Activated naive CD4-positive, alpha-beta T cell treated with Interleukin-2 at 50 U/mL for 16 hours (primary cell): ENCODE measurements around the gene CRYL1.
"Not testable (repeated sequence)": the region's sequence is repeated elsewhere in the genome, so short reads cannot be mapped to it uniquely, and the experiment has no call there.

ENCODE experiments used
- DNase-seq: peaks from one replicate; pipeline ENCODE4 v3.0.0-alpha.2; 2020

The CRYL1 gene

DNA sequence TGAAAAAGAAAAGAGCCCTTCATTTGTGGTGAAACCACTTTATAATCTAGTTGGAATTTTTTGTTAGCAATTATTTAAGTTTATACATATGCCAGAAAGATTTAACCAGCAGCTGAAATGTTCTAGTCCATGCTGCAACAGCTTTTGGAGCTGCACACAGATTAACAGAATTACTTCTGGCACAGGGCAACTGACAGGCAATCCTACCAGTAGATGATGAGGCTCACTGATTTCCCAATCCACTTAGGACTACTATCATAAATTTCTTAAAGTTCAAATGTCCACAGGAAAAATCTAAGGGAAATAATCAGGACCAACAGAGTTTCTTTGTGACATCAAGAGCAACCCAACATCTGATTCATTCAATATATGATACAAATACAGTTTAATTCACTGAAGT is 78.8 kb downstream of the CRYL1 start:
- DNase-seq = no peak

DNA sequence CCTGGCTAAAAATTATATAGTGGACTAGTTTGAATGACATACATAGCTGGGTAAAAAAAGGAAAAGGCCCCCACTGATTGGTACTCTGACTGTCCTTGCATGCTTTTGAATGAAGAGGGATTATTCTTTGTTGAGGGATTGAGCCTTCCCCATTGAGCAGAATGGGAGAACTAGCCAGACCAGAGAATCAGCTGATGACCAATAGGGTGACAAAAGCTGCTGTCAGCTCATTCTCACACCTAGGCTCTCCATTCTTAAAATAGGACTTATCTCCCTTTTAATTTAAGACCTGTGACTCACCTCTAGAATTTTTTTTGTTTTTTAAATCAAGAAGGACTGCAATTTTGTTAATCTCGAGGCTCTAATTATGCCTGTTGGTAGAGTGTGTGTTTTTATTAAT is 79.3 kb downstream of the CRYL1 start:
- no peak for DNase-seq

DNA sequence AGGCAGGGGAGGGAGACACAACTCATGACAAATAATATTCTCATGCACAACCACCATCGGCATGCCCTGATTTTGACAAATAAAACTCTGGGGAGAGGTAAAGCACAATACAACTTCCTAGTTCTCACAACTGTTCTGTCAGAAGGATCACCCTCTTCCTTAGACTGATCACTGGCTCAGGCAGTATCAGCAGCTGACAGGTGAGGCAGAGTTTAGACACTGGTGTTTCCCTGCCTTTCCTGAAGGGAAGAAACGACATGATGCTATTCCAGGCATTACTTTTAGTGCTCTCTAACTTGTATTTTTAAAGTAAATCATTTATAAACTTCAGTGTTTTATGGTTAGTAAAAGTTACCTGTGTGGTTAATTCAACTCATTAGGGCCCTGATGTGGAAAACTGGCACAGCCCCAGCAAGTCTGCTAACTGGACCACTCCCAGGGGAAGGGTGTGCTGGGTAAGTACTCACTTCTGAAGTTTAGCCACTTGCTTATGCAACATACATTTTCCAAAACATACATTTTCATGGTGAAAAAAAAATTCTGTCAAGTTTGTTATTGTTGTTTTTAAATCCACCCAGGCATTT is 82.8 kb downstream of the CRYL1 start:
- no peak for DNase-seq

DNA sequence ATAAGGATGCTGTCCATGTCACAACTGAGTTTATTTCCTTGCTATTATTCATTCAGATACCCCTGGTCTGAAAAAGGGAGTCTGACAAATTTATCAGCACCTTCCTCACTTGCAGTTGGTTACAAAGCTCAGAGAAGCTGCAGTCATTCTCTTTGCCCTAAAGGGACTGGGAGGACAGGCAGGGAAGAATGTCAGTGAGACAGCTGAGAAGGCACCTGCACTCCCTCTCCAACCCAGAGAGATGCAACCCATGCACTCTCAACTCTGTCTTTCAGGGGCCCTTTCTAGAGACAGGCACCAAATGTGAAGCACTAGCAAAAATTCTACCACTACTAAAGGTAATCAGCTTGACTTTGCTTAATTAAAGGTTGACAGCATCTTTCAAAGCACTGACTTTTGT is 83.3 kb downstream of the CRYL1 start:
- no peak for DNase-seq

DNA sequence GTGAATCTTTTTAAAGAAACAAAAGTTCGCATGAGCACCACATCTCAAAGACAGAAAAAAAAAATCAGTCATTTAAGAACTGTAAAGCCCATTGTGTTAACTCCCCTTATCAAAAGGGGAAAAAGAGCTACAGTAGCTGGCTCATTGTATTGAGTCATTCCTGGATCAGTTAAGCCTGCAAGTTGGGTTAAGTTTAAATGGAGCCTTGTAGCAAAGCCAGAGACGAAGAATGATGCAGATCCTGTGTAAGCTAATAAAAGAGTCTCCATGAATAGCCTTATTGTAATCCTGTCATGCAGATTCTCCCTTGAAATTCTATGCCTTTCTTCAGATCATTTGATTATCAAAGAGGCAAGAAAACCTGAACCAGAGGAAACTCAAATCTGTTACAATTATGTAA is 83.8 kb downstream of the CRYL1 start:
- DNase-seq = no peak

DNA sequence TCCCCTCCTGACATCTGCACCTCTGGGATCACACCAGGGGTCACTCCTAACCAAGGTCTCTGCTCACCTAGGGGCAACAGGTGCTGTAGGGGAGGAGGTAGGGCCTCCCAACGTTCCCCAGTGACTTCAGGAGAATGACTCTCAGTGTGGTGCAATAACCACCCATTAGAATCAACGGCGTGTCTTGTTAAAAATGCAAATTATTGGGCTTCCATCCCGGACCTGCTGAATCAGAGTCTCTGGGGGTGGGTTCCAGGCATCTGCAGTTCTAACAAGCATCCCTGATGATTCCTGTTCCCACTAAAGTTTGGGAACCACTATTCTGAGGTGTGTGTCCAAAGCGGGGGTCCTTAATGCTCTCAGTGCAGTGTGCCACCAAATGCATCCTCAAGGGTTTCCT is 84.6 kb downstream of the CRYL1 start:
- no peak for DNase-seq

DNA sequence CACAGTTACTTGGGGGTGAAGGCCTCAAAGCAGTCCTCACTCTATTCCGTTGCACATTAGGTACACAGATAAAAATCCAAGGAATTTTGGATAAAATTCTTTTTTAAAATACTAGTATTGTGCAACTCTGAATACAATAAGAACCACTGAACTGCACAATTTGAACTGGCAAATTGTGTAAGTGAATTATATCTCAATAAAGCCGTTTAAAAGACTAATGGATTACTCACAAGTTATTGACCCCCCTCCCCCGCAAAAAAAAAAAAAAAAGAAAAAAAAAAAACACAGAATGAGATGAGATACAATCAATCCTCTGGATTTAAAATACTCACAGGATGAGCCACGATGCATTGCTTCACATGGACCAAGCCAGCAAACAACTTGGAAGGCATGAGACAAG is 86.4 kb downstream of the CRYL1 start:
- DNase-seq = no peak

DNA sequence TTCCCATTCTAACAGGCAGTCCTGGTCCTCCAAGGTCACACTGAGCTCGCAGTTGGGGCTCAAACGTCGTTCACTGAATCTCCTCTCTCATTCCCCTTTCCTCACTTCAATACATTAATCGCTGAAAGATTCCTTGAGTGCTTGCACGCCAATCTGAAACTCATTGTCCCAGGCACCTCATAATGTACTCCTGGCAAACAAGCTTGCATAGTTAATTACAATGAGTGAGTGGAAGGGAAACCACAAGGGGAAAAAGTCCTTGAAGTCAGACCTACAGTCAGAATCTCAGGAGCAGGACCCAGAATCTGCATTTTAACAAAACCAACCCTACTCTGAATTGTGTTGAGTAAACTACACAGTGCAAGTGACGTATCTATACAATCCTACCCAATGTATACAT is 86.9 kb downstream of the CRYL1 start:
- DNase-seq = no peak

DNA sequence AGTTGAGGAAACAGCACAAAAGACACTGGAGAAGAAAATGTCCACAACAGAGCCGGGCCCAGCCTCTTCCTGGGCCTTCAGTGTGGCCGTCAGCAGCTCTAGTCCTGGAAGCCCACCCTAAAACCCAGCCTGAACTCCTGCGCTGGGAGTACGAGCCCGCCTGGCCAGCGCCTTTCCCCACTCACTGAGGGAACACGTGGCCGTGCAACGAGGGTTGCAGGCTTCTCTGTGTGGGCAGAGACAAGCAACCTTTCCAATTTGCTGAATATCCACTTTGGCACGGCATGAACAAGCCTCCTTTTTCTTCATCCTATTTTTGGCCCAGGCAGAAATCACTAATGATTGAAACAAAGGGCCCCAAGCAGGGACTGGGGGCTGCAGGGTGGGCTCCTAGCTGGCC is 89.2 kb downstream of the CRYL1 start:
- DNase-seq = no peak

DNA sequence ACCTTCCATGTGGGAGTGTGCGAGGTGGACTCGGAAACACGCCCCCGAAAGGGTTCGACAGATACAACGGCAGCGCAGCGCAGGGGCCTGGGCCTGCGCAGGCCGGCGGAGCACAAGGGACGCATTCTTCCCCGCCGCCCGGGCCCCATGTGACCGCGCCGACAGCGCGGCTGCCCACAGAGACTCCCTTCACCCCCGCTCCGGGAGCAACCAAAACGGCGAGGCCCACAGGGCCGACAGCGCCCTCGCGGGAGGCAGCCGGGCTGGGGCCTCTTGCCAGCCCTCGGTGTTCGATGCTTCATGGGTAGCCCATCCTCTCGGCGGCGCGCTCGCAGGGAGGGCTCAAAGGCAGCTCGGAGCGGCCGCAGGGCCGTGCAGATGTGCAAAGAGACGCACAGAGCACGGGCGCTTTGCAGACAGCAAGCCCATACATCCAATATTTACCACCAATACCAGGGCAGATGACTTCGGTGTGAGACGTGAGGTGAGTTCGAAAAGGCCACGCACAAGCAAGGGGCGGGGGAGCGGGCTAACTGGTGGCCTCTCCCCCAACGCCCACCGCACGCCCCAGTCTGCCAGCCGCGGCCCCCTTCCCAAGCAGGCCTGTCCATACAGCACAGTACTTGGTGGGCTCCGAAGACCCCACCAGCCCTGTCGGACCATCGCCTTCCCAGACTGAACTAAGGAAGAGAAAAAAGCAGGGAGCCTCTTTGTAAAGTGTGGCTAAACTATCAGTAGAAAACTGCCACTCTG is 89.9 kb downstream of the CRYL1 start:
- no peak for DNase-seq

DNA sequence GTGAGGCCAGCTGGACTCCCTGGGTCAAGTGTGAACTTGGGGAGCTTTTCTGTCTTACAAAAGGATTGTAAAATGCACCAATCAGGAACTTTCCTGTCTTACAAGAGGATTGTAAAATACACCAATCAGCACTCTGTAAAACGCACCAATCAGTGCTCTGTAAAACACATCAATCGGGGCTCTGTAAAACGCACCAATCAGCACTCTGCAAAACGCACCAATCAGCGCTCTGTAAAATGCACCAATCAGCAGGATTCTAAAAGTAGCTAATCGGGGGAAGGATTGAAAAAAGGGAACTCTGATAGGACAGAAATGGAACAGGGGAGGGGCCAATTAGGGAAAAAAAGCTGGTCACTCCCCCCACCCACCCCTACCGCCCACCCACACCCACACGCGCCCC is 91.4 kb downstream of the CRYL1 start:
- not testable (repeated sequence) for DNase-seq

DNA sequence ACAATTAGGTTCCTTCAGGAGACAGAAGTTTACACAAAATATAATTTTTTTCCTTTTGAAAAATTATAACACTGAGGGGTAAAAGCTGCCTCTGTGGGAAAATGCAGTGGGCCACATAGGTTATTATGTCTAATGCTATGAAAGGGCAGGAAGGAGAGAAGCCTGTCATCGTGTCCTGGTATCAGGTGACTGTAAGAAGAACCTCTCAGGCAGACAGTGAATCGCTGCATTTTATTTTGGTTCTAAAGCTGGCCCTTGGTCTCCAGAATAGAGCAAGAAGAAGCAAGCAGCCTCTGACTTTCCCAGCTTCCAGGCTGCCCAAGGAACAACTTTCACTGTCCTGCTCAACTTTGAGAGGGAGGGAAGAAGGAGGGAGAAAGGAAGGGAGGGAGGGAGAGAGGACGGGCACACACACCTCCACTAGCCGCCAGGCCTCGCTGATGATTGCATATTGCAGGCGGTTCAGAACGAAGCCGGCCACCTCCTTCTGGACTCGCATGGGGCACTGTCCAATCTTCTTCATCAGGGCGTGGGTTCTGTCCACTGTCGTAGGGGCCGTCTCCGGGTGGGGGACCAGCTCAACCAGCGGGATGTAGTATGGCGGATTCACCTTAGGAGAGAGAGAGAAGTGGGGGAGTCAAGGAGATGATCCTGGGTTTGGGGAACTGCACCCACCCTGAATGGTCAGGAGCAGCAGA is 93.8 kb downstream of the CRYL1 start:
- DNase-seq = no peak

DNA sequence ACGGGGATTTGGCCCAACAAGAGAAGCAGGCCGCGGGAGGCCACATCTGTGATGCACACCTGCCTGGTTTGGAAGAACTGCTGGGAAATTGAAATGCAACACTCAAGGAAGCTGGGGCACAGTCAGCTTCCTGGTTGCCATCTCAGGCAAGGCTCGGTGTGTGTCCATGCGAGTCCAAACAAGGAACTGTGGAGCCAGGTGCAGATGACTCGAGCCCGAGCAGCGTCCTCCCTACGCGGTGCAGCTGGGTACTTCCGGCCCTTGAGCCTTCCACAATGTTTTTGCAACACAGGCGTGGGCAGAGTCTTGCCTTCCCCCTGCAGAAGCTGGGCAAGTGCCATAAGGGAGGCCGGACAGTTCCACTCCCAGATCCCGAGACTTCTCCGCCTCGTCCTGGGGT is 94.6 kb downstream of the CRYL1 start:
- DNase-seq = no peak

DNA sequence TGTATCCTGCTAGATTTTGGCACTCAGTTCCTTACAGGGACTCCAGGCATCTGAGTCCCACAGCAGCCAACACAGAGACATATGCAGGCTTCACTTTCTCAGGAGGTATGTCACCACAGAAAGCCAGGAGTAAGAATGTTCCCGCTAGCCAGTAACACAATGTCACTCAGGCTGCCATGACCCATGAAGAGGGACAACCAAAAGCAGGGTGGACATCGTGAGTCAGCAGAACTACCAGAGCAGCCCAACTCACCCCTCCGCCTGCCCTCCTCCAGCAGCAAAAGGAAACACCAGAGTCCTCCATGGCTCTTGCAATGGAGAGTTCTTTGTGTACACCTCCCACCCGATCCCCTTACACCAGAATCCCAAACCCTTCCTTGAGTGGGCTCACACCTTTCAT is 95.4 kb downstream of the CRYL1 start:
- DNase-seq = no peak

DNA sequence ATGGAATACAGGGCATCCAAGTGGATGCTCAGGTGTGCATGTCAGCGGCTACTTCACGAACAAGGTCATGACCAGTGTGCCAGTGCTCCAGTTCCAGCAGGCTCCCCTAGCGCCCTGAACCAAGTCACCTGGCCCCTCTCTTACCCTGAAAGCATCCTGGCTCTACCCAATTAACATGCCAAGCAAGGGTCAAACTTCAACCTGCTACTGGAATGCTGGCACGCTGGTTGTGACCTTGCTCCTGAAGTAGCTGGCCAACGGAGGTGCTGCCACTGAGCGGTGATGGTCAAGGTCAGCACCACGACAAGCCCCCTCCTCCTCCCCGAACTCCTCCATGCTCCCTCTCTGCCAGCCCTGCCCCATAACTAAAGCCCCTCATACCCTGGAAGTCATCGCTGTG is 96.0 kb downstream of the CRYL1 start:
- no peak for DNase-seq

DNA sequence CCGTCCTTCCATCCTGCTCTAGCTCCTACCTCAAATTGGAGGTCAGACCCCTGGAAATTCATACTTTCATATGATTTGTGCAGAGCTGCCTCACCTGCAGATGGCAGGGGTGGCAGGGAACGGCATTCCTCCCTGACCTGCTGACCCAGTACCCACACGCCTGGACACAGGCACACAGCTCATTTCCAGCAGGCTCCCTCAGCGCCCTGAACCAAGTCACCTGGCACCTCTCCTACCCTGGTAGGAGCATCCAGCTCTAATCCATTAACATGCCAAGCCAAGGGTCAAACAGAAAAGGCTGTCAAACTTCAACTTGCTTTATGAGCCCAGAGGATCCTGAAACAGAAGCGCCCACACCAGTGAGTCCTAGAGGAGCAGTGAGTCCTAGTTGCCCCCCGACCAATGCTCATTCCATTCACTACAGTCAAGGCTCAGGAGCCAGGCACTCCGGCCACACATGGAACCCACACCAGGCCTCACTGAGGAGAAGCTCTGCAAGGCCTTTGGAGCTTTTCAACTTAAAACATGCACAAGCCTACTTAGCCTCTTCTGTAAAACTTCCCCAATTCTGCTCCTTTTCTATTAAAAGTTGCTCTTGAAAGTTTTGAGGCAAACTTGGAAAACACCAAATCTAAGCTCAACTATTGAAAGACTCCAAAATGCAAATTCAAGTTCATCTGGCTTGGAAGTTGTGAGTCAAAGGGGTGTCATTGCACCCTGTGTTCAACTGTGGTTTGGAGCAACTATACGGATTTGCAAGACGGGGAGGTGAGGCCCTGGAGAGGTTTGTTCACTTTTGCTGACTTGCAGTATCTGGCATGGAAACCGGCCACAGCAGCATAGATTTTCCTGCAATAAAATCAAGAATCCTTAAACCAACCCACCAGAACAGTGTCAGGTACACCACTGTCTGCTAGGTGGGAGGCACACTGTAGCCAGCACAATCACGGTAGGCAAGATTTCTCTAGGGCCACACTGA is 96.7 kb downstream of the CRYL1 start:
- DNase-seq = no peak

DNA sequence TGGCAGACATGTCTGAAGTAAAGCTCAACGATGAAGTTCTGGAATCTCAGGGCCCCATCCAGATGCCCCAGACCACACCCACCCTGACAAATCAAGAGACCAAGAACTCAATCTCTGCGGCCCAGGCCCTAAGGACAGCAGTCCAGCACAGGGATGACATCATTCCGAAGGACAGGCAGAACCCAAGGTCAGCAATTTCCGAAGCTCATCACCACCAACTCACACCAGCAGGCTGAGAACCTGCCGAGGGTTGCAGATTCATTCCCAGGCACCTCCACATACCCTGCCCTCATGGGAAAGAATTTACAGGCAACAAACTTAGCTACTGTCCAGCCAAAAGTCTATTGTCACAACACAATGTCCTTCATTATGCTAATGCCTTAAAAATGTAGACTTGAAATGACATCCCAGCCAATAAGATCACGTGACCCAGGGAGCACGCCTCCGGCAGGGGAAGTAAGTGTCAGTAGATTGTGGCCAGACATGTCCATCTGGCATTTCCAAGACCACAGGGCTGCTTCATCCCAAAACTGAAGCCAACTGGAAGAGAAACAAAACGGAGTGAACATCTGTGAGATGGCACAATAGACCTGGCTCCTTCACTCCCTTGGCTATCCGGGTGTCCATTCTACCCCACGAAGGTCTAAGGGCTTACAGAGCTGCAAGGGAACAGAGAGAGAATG is 98.8 kb downstream of the CRYL1 start:
- no peak for DNase-seq

DNA sequence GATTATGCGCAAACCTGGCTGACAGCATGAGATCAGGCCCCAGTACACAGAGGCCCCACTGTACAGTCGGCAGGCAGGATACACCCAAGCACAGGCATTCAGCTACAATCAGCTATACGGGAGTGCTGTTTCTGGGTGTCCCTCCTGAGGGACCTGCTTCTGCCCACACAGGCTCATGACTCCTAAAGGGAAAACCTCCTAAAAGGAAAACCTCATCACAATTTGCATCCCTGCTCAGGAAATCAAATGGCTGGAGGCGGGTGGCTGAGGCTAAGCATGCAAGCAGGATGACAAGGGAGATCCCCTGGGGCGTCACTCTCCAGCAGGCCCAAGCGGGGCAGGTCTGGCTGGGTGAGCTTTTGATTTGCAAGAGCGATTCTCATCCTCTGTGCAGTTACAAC is 99.8 kb downstream of the CRYL1 start:
- DNase-seq = no peak

DNA sequence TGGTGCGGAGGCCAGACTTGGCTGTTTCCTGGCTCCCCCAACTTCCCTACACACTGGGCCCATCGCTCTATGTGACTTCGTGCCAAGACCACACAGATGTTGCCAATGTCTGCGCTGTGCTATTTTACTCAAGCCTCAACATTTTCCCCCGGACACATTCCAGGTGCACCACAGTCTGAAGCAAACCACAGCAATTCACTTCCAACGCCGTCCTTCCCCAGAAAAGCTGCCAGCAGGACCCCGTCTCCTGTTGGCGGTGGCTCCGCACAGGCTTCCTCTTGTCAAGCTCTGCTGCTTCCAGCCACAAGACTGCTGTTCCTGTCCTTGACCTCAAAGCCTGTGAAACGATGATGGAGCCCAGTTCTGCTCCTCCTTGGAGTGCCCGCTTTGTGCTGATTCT is 100.7 kb downstream of the CRYL1 start:
- DNase-seq = no peak

DNA sequence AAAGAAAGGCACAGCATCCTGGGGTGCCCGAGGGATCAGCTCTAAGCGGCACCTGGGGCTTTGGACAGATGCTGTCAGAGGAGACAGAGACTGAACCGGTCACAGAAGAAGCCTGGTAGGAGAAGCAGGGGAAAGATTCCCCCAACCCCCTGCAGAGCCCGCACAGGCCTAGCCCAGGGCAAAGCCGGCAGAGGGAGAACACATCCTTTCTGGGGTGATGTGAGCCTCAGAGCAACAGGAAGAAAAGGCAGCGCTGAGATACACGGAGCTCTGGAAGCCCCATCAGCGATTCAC is 101.2 kb downstream of the CRYL1 start:
- no peak for DNase-seq

DNA sequence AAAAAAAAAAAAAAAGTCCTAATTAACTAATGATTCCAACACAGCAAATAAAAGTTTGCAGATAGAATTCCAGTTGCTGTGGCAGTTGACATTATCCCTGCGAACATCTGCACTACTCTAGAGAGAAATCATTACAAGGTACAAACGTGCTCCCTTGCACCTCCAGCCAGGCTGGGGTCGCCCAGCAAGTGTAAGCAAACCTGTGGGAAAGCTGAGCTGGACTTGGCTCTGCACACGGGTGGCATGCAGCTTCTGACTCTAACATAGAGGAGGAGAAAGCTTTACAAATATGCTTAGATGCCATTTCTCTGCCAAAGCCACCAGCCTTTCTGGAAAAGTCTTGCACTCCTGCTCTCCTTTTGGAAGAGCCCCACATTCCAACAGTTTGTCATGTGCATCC is 103.3 kb downstream of the CRYL1 start:
- no peak for DNase-seq

DNA sequence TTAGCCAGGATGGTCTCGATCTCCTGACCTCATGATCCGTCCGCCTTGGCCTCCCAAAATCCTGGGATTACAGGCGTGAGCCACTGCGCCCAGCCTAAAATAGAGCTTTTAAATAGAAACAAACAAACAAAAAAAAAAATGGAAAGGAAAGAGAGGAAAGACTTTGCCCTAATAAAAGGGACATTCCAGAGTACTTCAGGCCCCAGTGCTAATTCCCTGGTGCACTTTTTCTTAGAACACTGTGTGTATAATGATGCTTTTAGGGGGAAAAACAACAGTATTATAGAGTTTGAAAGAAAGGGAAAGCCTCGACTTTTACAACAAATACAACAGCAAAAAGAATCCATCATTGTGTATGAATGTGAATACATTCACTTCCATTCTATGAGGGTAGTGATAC is 104.7 kb downstream of the CRYL1 start:
- DNase-seq = no peak

DNA sequence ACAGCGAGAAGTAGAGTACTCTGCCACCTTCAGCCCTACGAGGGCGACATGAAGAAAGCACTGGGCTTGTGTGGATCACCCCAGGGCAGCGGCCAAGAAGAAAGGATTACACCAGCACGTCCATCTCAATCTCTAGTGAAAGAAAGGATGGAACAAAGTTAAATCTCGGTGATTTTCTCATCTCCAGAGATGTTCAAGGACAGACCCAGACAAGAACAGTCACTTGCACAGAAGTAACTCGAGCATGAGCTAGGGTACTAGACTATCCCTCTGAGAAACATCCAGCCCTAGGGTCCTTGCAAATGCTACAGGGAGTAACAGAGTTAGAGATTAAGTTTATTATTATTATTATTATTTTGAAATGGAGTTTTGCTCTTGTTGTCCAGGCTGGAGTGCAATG is 106.7 kb downstream of the CRYL1 start:
- DNase-seq = no peak
